ENCODE measurements around the gene REPS1.

GRCh38 chr6:138999949-139000725, 12.1 kb upstream of the REPS1 start:
- TF ChIP-seq EZH2 (IDR thresholded peaks at IDR 0.05; ENCODE audit: borderline replicate concordance, insufficient read depth, low read depth, low read length, poor library complexity, severe bottlenecking) (no peak), CTCF (IDR thresholded peaks at IDR 0.05) (no peak)
